Mammary epithelial cell (primary cell): Measurements from ENCODE around the gene RFNG.

ENCODE experiments used
- EZH2 ChIP-seq: IDR thresholded peaks from 2 replicates; pipeline ENCODE4 v1.6.1; 2012; ENCODE audit warnings: low read length, inconsistent platforms, borderline replicate concordance
- TF ChIP-seq, protein P1 (sequence below), 2 donors: IDR thresholded peaks in 1 of 2; conservative IDR thresholded peaks in 1 of 2; 2 replicates each; pipeline ENCODE4 v1.5.1; 2011 to 2012; ENCODE audit warnings: inconsistent platforms in 2 of 2, low read length in 2 of 2, mild to moderate bottlenecking in 2 of 2, control low read depth in 1 of 2, low read depth in 1 of 2; ENCODE audit not compliant: insufficient read depth in 1 of 2; ENCODE audit errors: extremely low read depth in 1 of 2

DNA sequence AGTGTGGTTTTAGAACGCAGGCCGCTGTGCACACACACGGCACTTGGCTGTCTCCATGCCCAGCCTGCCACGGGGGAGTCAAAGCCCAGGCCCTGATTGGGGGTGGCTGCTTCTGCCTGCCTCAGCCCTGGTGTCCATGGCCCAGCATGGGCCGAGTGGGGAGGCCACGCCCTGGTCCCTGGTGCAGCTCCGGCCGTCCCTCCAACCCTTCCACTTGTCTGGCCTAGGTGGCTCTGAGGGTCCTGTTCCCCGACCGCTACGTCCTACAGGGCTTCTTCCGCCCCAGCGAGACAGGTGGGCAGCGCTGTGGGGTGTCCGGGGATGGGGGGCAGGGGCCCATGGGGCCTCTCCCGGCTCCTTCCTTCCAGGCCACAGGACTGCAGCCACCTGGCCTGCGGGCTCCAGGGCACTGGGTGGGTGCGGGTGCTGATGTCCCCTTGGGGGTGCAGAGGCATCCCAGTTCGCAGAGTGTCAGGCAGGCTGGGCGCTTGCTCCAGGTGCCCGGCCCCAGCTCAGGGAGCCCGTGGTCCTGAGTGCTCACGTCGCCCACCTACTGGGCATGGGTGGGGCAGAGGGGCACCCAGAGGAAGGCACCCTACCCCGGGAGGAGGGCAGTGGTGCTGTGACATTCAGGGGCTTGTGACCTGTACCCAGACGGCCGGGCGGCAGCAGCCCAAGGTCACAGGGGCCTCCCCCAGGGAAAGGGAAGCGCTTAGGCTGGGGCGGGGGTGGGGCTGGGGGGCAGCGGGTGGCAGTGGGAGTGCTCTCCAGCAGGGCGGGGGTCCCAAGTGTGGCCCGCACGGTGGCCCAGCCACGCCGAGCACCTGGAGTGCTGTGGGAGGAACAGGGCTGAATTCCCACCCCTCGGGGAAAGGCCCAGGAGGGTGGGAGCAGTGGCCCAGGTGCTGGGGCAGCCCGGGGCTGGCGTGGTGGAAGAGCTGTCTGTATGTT, 40.8 kb downstream of the RFNG start:
- TF ChIP-seq, protein P1, sequence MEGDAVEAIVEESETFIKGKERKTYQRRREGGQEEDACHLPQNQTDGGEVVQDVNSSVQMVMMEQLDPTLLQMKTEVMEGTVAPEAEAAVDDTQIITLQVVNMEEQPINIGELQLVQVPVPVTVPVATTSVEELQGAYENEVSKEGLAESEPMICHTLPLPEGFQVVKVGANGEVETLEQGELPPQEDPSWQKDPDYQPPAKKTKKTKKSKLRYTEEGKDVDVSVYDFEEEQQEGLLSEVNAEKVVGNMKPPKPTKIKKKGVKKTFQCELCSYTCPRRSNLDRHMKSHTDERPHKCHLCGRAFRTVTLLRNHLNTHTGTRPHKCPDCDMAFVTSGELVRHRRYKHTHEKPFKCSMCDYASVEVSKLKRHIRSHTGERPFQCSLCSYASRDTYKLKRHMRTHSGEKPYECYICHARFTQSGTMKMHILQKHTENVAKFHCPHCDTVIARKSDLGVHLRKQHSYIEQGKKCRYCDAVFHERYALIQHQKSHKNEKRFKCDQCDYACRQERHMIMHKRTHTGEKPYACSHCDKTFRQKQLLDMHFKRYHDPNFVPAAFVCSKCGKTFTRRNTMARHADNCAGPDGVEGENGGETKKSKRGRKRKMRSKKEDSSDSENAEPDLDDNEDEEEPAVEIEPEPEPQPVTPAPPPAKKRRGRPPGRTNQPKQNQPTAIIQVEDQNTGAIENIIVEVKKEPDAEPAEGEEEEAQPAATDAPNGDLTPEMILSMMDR (conservative IDR thresholded peaks at IDR 0.05 in 1 of 2, IDR thresholded peaks at IDR 0.05 in 1 of 2; ENCODE audit: extremely low read depth in 1 of 2, insufficient read depth in 1 of 2, low read depth in 1 of 2, low read length in 2 of 2), result no peak
- TF ChIP-seq EZH2, result no peak
